Gastroesophageal sphincter (tissue), 3 donors: Measurements from ENCODE around the gene MAPK8IP2.

Experiments used
- POLR2A ChIP-seq, 2 donors: fragments of 450-650 bp; IDR thresholded peaks; one replicate each; pipeline ENCODE4 v1.6.1; 2017; ENCODE audit warnings: antibody characterized with exemption in 2 of 2, mild to moderate bottlenecking in 2 of 2, moderate library complexity in 1 of 2
- POLR2AphosphoS5 ChIP-seq: sonication (generic); formaldehyde crosslinking; IDR thresholded peaks from one replicate; pipeline ENCODE4 v1.6.1; 2017; ENCODE audit warnings: antibody characterized with exemption
- TF ChIP-seq, protein P1 (sequence below), 4 experiments: fragments of 200-600 bp in 2 of 4; fragments of 450-650 bp in 2 of 4; sonication (generic) in 1 of 4; IDR thresholded peaks; one replicate each; pipeline ENCODE4 v1.5.1; 2017 to 2019; ENCODE audit warnings: antibody characterized with exemption in 4 of 4, mild to moderate bottlenecking in 2 of 4, moderate library complexity in 2 of 4

DNA sequence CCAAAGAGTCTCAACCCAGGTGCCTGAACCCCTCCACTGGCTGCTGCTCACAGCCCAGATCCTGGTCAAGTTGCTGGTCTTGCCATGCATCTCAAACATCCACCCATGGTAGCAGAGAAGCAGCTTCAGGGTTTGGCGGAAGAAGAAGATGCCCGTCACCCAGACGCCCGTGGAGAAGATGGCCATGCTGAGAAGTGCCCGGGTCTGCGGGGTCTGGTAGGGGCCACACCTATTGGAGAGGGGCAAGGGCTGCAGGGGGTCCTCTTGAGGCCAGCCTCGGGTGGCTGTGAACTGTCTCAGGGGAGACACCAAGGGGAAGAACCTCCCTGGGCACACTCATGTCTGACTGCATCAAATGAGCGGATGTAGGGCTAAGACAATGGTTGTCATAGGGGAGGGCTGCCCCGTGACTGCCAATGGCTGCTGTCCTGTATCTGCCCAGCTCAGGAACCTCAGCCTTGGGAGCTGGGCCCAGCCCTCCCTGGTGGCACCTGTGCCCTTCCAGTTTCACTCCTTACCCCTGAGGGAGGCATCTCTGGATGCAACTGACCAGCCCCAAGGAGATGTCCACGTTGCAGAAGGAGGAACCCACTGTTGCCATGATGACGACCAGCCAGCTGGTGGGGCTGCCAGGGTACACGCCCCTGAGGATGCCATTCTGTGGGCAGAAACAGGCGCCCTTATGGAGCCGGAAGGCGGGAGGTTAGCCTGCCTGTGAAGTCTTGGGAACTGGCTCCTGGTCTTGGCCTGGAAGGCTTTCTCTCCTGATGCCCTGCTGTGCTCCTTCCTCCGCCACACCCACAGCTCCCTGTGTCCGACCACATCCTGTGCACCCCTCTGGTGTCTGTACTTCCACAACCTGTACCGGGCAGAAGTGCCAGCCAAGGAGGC, 23.5 kb upstream of the MAPK8IP2 start:
- TF ChIP-seq POLR2AphosphoS5, result no peak
- TF ChIP-seq POLR2A (IDR thresholded peaks at IDR 0.05), result no peak
- TF ChIP-seq, protein P1, sequence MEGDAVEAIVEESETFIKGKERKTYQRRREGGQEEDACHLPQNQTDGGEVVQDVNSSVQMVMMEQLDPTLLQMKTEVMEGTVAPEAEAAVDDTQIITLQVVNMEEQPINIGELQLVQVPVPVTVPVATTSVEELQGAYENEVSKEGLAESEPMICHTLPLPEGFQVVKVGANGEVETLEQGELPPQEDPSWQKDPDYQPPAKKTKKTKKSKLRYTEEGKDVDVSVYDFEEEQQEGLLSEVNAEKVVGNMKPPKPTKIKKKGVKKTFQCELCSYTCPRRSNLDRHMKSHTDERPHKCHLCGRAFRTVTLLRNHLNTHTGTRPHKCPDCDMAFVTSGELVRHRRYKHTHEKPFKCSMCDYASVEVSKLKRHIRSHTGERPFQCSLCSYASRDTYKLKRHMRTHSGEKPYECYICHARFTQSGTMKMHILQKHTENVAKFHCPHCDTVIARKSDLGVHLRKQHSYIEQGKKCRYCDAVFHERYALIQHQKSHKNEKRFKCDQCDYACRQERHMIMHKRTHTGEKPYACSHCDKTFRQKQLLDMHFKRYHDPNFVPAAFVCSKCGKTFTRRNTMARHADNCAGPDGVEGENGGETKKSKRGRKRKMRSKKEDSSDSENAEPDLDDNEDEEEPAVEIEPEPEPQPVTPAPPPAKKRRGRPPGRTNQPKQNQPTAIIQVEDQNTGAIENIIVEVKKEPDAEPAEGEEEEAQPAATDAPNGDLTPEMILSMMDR (IDR thresholded peaks at IDR 0.05), result no peak
